GM21619 (cell line): Measurements from ENCODE around the gene IRAG1.

Experiments used
- ATAC-seq: cut with Tn5 transposase; IDR thresholded peaks from one replicate; pipeline ENCODE4 v1.9.1; 2021; ENCODE audit not compliant: unreplicated experiment

The IRAG1 gene, protein sequence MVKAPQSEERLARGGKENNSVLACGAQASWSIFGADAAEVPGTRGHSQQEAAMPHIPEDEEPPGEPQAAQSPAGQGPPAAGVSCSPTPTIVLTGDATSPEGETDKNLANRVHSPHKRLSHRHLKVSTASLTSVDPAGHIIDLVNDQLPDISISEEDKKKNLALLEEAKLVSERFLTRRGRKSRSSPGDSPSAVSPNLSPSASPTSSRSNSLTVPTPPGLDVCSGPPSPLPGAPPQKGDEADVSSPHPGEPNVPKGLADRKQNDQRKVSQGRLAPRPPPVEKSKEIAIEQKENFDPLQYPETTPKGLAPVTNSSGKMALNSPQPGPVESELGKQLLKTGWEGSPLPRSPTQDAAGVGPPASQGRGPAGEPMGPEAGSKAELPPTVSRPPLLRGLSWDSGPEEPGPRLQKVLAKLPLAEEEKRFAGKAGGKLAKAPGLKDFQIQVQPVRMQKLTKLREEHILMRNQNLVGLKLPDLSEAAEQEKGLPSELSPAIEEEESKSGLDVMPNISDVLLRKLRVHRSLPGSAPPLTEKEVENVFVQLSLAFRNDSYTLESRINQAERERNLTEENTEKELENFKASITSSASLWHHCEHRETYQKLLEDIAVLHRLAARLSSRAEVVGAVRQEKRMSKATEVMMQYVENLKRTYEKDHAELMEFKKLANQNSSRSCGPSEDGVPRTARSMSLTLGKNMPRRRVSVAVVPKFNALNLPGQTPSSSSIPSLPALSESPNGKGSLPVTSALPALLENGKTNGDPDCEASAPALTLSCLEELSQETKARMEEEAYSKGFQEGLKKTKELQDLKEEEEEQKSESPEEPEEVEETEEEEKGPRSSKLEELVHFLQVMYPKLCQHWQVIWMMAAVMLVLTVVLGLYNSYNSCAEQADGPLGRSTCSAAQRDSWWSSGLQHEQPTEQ

DNA sequence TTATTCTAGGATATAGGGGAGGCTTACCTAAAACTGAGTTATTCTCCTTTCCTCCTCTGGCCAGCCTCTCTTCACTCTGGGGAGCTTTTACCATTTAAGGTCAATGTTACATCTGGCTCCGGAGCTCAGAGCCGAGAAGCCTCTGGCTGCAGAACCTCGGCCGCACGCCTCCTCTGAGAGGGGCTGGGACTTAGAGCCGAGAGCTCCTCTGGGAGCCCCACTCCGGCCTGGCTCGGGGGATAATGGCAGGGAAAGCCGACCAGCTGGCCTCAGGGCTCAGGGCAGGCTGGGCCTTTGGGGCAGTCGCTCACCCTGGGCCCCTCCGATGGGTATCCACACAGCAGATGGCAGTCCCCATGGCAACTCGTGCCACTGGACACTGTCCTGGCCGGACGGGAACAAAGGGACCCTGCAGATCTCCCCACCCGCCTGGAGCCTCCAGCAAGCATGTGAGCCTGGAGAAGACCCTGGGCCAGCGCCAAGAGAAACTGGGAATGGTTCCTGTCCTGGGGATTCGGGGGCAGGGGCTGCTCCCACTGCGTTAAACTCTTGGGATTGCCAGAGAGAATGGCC, at the start of gene IRAG1:
Gene IRAG1 (minus strand): TSS at position 247 of the 573 bp plus-strand sequence. CDS start 153 bp downstream, at position 94.
- ATAC-seq = no peak

DNA sequence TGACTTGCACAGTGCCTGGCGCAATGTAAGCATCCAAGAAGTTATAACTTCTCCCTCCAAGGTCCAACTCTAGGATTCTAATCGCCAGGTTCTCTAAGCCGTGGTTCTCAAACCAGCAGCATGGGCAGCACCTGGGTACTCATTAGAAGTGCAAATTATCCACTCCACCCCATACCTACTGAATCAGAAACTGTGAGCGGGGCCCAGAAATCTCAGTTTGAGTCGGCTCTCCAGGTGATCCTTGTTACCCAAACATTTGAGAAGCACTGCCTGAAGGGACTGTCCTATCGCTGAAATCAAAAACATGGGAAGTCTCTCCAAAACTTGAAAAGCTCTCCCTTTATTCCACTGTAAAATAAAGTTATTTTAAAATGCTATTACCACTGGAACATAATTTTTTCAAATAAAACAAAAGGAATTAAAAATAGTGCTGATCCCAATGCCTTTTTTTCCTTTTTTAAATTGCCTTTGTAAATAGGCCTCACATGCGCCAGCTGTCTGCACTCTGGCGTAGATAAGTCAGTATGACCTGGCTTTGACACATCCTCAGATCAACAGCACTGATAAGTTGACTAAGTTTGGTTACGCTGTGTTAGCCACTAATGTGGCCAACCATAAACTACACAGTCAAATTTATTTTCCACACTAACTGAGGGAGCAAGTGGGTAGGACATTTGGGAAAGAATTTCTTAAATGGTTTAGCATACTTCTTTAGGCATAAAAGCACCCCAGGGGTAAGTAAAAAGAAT, 49.1 kb upstream of the IRAG1 start:
- no peak for ATAC-seq

DNA sequence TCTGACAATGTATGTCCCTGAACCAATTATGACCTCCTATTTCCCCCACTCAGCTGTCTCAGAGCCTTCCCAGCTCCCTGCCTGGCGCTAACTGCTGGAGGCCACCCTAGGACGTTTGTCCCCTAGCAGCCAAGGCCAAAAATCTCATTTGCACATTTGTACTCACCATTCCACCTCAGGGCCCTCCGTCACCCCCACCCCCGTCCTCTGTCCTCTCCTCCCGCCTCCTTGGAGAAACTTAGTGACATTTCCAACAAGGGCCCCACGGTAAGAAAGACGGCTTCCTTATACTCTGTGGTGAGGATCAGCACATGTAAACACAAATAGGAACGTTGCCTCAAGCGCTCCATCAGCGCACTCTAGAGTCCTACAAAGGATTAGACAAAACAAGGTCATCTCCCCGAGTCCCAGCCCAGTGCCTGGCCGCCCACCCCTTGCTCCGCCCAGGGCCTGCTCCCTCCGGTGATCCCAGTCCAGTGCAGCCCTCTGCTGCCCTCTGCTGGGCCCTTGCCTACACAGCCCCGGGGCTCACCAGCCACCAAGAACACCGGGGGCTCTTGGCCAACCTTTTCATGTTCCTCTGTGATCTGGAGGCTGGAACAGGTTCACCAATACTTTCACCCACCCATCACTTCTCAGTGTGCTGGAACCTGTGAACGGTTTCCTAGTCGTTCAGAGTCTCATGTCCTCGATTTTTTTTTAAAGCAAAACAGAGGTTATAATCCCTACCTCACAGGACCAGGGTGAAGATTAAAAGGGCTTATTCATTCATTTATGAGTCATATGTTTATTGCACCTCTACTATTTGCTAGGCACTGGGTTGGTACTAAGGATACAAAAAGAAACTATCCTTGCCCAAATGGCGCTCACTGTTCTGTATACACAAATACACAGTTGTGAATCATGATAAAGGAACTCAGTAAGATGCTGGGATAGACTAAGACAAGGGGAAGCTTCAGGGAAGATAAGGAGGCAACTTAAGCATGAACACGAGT, 42.2 kb upstream of the IRAG1 start:
- peak; percentile 99 for ATAC-seq

DNA sequence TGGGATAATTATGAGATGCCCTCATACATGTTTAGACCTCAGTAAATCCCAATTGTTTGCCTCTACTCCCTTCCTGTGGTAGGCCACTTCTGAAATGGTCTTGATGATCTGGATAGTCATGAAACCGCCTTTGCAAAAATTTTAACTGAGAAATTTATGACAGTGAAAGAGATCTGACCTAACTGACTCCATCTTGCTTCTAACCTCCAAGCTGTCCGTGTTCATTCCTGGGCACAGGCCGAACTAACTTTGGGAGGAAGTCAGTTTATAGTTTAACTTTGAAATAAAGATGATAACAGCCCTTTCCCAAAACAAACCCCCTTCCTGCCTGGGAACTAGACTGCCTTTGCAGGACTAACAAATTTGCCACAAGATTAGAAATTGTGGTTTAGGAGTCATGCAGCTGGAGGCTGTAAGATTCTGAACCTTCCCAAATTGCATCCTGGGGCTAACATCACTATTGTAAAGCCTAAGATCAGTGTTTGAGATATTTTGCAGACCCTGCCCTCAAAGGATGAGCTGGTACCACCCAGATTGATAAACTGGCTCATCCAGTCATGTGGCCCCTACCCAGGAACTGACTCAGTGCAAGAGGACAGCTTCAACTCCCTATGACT, 37.6 kb upstream of the IRAG1 start:
- no peak for ATAC-seq

DNA sequence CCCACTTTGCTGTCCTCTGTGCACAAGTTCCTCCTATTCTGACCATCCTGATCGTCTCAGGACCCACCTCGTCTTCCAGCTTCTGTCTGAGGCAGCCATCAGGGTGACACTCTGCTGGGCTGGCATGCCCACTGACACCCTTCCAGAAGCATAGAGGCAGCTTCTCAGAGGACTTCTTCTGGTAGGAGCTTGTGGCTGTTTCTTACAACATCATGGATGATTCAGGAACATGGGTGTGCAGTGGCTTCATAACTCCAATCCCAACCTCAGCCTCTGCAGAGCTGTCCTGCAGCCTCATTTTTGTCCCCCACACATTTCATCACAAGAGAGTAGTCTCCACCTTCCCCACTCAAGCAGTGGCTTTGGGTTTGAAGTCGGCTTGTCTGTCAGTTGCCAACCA, 36.6 kb upstream of the IRAG1 start:
- ATAC-seq = no peak

DNA sequence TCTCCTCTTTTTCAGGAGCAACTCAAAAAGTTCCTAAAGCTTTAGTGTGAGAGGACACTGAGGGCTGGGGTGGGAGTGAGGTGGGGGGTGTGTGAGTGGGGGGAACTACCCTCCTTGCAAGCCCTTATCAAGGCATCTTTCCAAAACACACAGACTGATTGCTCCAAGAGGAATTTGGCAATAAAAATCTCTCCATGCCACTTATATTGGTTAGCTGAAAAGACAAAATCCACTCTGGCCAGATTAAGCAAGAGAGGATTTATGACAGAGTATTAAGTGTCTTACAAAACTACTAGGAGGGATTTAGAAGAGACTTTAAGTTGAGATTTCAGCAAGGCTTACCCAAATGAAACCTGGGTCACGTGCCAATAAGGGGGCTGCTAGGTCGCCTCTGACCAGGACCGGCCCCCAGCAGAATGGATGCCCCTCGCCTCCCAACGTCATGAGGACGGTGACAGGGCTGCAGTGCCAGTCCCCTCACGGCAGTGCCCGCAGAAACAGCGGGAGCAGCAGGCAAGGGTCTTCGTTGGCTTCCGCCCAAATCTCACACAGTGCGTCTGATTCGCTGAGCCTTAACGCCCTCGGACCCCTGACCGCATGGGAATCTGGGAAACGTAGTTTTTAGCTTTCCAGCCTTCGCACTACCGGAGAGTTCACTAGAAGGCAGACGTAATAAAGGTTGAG, 35.4 kb upstream of the IRAG1 start:
- ATAC-seq = no peak

DNA sequence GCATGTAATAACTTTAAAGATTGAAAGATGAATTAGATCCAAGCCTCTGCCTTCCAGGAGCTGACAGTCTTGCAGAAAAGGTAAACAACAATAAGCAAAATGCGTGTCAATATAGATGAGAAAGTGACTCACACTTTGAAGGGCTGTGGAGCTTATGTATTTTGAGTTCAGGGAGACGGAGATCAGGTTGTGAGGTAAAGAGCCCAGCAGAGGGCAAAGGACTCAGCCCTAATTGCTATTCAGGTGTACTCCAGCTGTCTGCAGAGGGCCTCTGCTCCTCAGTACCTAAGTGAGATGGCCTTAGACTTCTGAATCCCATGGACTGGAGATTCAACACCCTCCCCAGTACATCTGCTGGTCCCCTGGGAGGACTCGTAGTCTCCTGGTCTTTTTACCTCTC, 34.6 kb upstream of the IRAG1 start:
- no peak for ATAC-seq

DNA sequence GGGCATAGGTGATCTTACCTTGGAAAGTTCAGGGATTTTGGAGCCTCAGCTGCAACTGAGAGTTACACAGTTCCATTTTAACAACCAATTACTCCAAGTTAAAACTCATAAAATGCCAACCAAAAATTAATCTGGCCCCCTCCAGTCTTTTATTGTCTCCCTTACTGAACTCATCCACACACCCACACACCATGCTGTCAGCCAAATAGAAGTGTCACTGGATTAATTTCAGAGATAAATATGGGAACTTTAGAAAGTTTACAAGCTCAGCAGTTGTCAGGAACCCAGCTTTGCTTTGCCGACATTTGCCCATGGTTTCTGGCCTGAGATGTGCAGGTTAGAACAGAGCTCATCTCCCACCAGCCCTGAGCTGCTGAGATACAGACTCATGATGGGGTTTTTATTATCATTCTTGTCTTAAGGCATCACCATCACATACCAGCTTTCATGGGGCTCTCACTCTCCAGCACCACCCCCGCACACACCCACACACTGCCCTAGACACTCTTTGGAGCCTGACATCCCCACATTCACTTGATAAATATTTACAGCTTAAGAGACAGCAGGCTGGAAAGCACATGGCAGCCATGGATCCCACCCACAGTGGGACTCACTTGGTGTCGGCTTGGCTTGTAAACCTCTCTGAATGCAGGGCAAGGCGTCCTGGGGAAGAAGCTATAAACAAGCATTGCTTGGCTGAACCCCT, 33.7 kb upstream of the IRAG1 start:
- ATAC-seq = no peak

DNA sequence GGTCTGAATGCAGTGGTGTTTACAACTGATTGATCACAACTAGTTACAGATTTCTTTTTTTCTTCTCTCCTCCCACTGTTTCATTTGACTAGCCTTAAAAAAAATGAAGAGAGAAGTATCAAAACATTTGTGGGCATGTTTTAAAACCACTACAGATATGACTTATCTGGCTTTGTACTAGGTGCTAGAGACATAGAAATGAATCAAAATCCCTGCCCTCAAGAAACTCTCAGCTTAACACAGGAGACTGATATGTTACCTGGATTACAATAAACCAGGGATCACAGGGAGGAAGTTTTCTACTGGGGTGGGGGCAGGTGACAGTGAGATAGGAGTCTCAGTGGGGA, 32.3 kb upstream of the IRAG1 start:
- ATAC-seq = no peak

DNA sequence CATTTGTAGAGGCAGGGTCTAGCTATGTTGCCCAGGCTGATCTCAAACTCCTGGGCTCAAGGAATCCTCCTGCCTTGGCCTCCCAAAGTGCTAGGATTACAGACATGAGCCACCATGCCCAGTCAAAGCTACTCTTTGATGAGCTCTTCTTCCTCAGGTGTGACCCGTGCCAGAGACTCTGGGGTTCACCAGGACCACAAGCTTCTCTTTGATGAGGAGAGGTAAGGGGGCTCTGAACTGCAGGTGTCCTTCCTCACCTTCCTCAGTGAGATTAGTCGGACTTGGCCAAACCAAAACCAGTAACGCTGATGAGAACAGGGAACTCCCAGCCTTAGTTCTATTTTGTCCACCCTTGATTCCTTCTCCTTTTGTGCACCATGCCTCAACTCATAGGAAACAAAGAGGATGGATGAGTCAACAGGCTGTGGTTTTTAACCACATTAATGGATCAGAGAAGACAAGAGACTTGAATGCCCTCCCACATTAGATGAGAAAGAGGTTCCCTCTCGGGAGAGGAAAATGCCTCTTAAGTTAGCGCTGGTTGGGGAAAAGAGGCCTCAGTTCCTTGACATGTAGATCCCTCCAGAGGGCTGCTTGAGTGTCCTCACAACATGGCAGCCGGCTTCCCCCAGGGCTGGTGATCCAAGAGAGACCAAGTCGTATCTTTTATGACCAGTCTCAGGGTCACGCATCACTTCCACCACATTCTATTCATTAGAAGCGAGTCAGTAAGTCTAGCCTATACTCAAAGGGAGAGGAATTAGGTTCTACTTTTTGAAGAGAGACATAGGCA, 31.8 kb upstream of the IRAG1 start:
- no peak for ATAC-seq

DNA sequence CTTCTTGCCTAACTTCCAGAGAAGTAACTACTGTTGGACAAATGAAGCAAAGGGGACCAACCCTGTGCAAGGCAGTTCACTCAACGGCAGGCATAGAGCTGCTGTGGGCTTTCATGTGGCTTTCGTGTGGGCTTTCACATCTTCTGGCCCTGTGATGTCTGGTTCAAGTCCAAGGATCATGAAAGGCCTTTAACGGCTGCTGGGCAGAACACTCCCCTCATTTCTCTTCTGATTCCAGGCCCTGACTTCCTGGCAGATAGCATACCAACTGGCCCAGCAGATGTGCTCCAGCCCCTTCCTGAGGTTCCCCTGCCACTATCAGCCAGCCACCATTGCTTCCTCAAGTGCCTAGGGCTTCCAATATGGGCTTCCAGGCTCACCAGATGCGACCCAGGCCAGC, 28.8 kb upstream of the IRAG1 start:
- no peak for ATAC-seq

DNA sequence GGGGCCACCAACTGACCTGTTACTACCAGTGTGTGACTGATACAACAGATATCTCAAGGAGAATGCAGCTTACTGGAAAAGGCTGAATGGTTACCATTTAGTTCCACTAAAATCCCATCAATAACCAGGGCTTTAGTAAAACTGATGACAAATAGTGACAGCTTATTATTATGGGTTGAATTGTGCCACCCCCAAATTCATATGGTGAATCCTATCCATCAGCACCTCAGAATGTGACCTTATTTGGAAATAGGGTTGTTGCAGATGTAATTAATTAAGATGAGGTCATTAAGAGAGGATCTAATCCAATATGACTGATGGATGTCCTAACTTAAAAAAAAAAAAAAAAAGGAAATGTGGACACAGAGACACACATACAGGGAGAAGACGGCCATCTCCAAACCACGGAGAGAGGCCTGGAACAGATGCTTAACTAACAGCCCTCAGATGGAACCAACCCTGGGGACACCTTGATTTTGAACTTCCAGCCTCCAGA, 27.4 kb upstream of the IRAG1 start:
- ATAC-seq = no peak

DNA sequence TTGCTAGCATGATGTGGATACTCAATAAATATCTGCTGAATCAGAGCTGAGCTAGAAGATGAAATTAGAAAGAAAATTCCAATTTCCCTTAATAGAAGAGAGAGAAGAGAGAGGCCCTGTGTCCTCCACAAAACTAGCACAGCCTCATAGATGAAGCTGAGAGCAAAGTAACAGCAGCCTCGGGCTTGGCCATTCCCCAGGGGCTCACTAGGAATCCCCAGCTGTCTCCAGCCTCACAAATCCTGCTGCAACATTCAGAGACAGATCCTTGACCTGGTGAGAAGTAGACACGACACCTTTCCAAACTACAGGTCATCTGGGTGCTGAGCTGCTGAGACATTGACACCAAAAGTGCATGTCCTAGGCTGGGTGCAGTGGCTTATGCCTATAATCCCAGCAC, 26.1 kb upstream of the IRAG1 start:
- ATAC-seq = no peak

DNA sequence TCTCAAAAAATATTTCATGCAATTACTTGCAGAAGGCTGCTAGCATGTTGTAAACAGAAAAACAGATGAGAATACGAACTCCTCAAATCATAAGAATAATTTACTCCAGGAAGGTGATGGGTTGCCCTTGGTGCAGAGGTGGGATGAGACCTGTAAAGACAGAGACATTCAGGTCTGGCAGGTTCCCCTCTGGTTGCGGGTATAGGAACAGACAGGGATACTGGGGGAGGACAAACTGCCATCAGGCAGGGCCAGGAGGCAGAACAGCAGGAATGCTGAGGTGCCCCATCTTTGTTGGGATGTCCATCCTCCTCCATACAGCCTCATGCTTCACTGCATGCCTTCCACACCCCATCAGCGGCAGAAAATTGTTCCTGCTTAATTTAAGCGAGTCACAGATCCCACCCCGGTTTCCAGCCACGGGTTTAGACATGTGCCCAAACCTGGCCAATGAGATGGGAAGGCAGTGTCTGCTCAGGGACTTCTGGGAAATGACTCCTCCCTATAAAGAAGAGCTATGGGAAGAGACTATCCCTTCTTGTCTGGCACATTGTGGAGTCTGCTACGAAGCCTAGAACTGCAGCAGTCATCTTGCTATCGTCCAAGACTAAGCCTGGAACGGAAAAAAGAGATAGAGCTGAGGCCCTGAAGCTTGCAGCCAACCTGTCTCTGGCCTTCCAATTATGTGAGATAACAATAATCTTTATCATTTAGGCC, 23.1 kb upstream of the IRAG1 start:
- ATAC-seq = no peak

DNA sequence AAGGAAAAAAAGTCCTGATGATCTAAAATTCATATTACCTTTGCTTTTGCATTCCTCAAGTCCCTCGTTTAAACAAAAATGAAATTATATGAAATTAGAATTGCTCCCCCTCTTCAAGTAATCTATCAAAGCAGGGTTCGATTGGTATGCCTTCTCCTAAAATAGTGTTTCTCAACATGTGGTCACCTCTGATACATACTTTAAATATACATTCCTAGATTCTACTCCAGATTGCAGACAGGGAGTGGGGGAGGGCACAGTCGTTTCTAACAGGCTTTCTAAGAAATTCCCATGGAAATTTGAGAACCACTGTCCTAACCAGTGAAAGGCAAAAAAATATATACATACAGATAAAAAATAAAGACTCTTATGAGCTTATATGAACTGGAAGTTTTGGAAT, 22.6 kb upstream of the IRAG1 start:
- ATAC-seq = no peak

DNA sequence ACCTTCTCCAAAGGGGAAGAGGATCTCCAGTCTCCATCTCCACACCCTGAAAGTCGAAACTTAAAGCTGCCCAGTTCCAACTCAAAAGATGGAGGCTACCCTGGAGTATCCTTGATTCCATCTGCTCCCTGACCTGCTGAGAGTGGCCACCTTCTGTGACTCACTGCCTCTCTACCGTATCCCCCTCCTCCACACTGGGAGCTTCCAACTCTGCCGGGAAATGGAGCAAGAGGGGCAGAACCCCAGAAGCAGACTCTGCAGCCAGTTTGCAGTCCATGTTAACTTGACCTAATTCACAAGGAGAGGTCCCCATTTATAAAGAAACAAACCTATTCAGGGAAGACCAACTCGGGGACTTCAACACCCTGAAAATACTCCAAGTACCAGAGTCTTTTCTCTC, 22.0 kb upstream of the IRAG1 start:
- ATAC-seq = no peak
